Tibial nerve (tissue), 4 donors: ENCODE results near the gene LRRC8C.

Experiments
- EP300 ChIP-seq, 2 donors: sonication (generic); formaldehyde crosslinking; IDR thresholded peaks; one replicate each; pipeline ENCODE4 v1.6.1; 2017; ENCODE audit warnings: antibody characterized with exemption in 2 of 2, mild to moderate bottlenecking in 1 of 2
- POLR2A ChIP-seq, 2 donors: fragments of 450-650 bp; IDR thresholded peaks; one replicate each; pipeline ENCODE4 v1.6.1; 2017; ENCODE audit warnings: antibody characterized with exemption in 2 of 2, mild to moderate bottlenecking in 2 of 2, moderate library complexity in 2 of 2
- TF ChIP-seq, protein P1 (sequence below), 5 experiments: fragments of 200-600 bp in 3 of 5; fragments of 450-650 bp in 2 of 5; sonication (generic) in 3 of 5; IDR thresholded peaks; one replicate each; pipeline ENCODE4 v1.5.1; 2016 to 2019; ENCODE audit warnings: antibody characterized with exemption in 5 of 5, mild to moderate bottlenecking in 3 of 5, moderate library complexity in 2 of 5

- TF ChIP-seq, protein P1, sequence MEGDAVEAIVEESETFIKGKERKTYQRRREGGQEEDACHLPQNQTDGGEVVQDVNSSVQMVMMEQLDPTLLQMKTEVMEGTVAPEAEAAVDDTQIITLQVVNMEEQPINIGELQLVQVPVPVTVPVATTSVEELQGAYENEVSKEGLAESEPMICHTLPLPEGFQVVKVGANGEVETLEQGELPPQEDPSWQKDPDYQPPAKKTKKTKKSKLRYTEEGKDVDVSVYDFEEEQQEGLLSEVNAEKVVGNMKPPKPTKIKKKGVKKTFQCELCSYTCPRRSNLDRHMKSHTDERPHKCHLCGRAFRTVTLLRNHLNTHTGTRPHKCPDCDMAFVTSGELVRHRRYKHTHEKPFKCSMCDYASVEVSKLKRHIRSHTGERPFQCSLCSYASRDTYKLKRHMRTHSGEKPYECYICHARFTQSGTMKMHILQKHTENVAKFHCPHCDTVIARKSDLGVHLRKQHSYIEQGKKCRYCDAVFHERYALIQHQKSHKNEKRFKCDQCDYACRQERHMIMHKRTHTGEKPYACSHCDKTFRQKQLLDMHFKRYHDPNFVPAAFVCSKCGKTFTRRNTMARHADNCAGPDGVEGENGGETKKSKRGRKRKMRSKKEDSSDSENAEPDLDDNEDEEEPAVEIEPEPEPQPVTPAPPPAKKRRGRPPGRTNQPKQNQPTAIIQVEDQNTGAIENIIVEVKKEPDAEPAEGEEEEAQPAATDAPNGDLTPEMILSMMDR (IDR thresholded peaks at IDR 0.05): no peak
- TF ChIP-seq POLR2A (IDR thresholded peaks at IDR 0.05): no peak
- no peak for TF ChIP-seq EP300 (IDR thresholded peaks at IDR 0.05)
Measured at GRCh38 chr1:89743788-89744187, 110.9 kb downstream of the LRRC8C start.
